ENCODE data around the gene ESPL1.

ESPL1 gene

GRCh38 chr12:53333289-53333688 is 65.2 kb downstream of the ESPL1 start:
- peak; percentile 6 for DNase-seq (ENCODE audit: low spot score)
- no peak for TF ChIP-seq CTCF (IDR thresholded peaks at IDR 0.05; ENCODE audit: extremely low read depth, missing control alignments)

DNA sequence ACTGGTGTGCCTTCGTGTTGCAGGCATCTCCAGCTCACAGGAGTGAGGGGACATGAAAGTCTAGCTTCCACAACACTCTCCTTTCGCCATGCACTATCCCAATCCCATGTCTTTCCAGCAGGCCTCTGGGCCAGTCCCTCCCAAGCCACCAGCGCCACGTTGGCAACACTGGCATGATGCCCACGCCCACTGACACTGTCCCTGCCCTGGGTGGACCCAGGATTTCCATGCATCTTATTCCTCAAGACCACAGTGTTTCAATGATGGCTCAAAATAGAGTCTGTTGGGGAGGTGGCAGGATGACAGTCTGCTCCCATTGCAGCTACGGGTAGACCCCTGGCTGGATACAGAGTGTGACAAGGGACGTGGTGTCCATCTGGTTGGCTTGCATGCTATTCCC is 65.7 kb downstream of the ESPL1 start:
- TF ChIP-seq CTCF (IDR thresholded peaks at IDR 0.05; ENCODE audit: extremely low read depth, missing control alignments): no peak
- DNase-seq (ENCODE audit: low spot score): peak; percentile 4

DNA sequence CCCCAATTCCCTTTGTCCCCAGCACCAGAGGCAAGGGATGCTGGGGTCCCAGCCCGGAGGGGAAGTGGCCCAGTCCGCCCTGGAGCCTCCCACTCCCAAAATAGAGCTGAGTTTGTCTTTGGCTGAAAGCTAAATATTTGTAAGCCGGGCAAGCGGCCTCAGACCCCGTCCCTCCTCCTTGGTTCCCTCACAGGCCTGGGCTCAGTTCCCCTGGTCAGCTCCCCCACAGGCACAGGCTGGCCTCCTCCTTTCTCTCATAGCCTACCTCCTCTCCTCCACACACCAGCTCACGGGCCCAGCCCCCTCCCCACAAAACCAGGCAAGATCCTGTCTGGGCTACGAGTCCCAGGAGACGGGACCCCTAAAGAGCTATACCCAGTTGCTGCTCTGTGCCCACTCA is 66.7 kb downstream of the ESPL1 start:
- TF ChIP-seq CTCF (IDR thresholded peaks at IDR 0.05; ENCODE audit: extremely low read depth, missing control alignments): no peak
- DNase-seq (ENCODE audit: low spot score): no peak

GRCh38 chr12:53336181-53336681 is 68.1 kb downstream of the ESPL1 start, which contains the start of gene SP7:
Gene SP7 (minus strand): TSS chr12:53336354. CDS start chr12:53335646, 708 bp downstream.
- peak; percentile 5 for DNase-seq (ENCODE audit: low spot score)
- no peak for TF ChIP-seq CTCF (IDR thresholded peaks at IDR 0.05; ENCODE audit: extremely low read depth, missing control alignments)

DNA sequence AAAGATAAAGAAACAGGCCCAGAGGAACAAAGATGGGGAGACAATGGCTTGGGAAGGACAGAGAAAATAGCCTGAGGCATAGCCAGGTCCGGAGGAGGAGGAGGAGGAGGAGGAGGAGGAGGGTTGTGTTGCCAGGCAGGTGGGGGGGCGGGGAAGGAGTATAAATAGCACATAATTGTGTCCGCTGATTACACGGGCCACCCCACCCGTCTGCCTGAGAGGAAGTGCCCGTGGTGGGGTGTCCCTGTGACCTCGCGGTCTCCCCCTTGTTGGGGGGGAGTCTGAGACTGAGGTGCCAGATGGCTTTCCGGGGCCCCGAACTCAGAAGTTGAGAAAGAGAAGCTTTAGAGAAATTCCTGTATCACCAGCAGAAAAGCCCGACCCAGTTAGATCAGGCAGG is 69.9 kb downstream of the ESPL1 start:
- DNase-seq (ENCODE audit: low spot score): peak; percentile 12
- no peak for TF ChIP-seq CTCF (IDR thresholded peaks at IDR 0.05; ENCODE audit: extremely low read depth, missing control alignments)

DNA sequence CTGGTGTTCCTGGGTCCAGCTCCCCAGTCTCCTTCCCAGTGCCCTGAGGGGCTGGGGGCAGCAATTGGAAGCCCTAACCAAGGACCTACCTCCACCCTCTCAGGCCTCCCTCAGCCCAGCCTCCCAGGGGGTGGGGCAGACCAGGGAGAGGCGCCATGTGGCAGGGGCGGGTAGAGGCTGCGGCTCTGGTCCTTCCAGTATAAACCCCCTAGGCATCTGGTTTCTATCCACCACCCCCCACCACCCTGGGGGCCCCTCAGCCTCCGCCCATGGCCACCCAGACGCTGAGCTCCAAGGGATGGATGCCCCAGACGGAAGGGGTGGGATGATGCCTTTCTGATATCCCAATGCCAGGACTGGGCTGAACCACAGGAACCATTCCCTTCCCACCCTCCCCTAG is 70.8 kb downstream of the ESPL1 start:
- TF ChIP-seq CTCF (IDR thresholded peaks at IDR 0.05; ENCODE audit: extremely low read depth, missing control alignments): no peak
- peak; percentile 9 for DNase-seq (ENCODE audit: low spot score)

DNA sequence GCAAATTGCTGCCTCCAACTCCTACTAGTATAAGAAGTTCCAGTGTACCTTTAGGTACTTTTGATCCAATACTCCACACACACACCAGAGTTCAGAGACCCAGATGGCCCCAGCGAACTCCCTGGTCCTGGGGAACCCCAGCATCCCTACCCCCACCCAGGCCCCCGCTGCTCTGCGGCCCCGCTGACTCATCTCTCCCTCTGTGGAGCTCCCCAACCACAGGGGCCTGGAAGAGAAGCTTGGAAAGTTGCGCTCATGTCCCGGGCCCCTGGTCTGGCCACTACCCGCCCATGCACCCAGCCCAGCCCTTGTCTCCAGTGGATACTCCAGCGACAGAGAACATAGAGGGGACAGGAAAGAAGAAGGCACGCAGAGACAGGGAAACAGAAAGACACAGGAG is 72.3 kb downstream of the ESPL1 start:
- peak; percentile 8 for DNase-seq (ENCODE audit: low spot score)
- no peak for TF ChIP-seq CTCF (IDR thresholded peaks at IDR 0.05; ENCODE audit: extremely low read depth, missing control alignments)
